GM06990 (cell line): ENCODE results near the gene THSD4.
"Not testable (repeated sequence)": the region's sequence is repeated elsewhere in the genome, so short reads cannot be mapped to it uniquely, and the experiment has no call there.

ENCODE experiments used
- DNase-seq: peaks from one replicate; pipeline ENCODE4 v3.0.0-alpha.2; 2011; ENCODE audit not compliant: insufficient read length; ENCODE audit errors: extremely low read depth
- H3K27me3 ChIP-seq: replicated peaks from 2 replicates; pipeline ENCODE4 v1.6.0; 2011; ENCODE audit warnings: low read length; ENCODE audit not compliant: control insufficient read depth, insufficient read depth
- H3K36me3 ChIP-seq: 2 replicates; pipeline ENCODE4 v1.5.1; 2011; ENCODE audit warnings: low read length; ENCODE audit not compliant: control insufficient read depth, insufficient read depth
- H3K4me3 ChIP-seq: replicated peaks from 2 replicates; pipeline ENCODE4 v1.5.1; 2011; ENCODE audit warnings: low read depth, mild to moderate bottlenecking, control low read depth, low read length
- CTCF ChIP-seq: IDR thresholded peaks from 2 replicates; pipeline ENCODE4 v1.5.1; 2011; ENCODE audit warnings: low read length, control low read depth, mild to moderate bottlenecking, inconsistent platforms; ENCODE audit not compliant: insufficient read depth, poor library complexity, severe bottlenecking

THSD4 gene

GRCh38 chr15:71400294-71400693 is 285.0 kb downstream of the THSD4 start:
- DNase-seq, result no peak
- Histone ChIP-seq H3K27me3 (no peaks in the 10 kb centered on the region; the same call in none of the 2 replicates), H3K36me3 (no peaks in the 10 kb centered on the region), H3K4me3 (no peak overlapping the region)
- TF ChIP-seq CTCF, result no peak

- H3K4me3 ChIP-seq, H3K27me3 ChIP-seq, DNase-seq, H3K36me3 ChIP-seq: not testable (repeated sequence)
Observed at GRCh38 chr15:71401728-71402127, 286.5 kb downstream of the THSD4 start.

- no peak for DNase-seq
- peaks cover 3% of the 10 kb centered on the region for H3K27me3 ChIP-seq
- no peak overlapping the region for H3K4me3 ChIP-seq
- H3K36me3 ChIP-seq, result no peaks in the 10 kb centered on the region
- no peak for TF ChIP-seq CTCF
Observed at GRCh38 chr15:71409541-71409940, 294.3 kb downstream of the THSD4 start.

GRCh38 chr15:71410347-71410746 is 295.1 kb downstream of the THSD4 start:
- Histone ChIP-seq H3K27me3 (peaks cover 3% of the 10 kb centered on the region), H3K4me3 (no peak overlapping the region), H3K36me3 (no peaks in the 10 kb centered on the region)
- DNase-seq, result no peak
- no peak for TF ChIP-seq CTCF

- no peak for DNase-seq
Observed at GRCh38 chr15:71411538-71412482, 296.5 kb downstream of the THSD4 start.

More at GRCh38 chr15:71411538-71412482, 296.5 kb downstream of the THSD4 start:
- Histone ChIP-seq H3K27me3 (peaks cover 3% of the 10 kb centered on the region), H3K4me3 (no peak overlapping the region), H3K36me3 (no peaks in the 10 kb centered on the region)
- no peak for TF ChIP-seq CTCF
